DND-41 (cell line): Measurements from ENCODE around the gene ROGDI.

Source experiments
- ATAC-seq: fragments of 200-7000 bp; cut with Tn5 transposase; 3 replicates; pipeline ENCODE4 v1.9.1; 2021; ENCODE audit warnings: low read depth; ENCODE audit not compliant: insufficient read depth
- DNase-seq: peaks from one replicate; pipeline ENCODE4 v3.0.0-alpha.2; 2020
- H2AFZ ChIP-seq: 2 replicates; pipeline ENCODE4 v1.6.0; 2012; ENCODE audit warnings: low read depth, low read length
- H3K27ac ChIP-seq: 2 replicates; pipeline ENCODE4 v1.5.1; 2012; ENCODE audit warnings: low read length, inconsistent platforms
- H3K27me3 ChIP-seq: fragments of 200-600 bp; sonication (generic); 2 replicates; pipeline ENCODE4 v1.6.0; 2012; ENCODE audit warnings: low read length, mild to moderate bottlenecking, inconsistent platforms; ENCODE audit not compliant: insufficient read depth, poor library complexity
- H3K36me3 ChIP-seq: 2 replicates; pipeline ENCODE4 v1.5.1; 2012; ENCODE audit warnings: low read length, inconsistent platforms; ENCODE audit not compliant: insufficient read depth
- H3K4me1 ChIP-seq: 2 replicates; pipeline ENCODE4 v1.5.1; 2012; ENCODE audit warnings: mild to moderate bottlenecking, low read length; ENCODE audit not compliant: insufficient read depth
- H3K4me2 ChIP-seq: 2 replicates; pipeline ENCODE4 v1.6.0; 2012; ENCODE audit warnings: mild to moderate bottlenecking, moderate library complexity, low read length, inconsistent platforms; ENCODE audit not compliant: insufficient read depth
- H3K4me3 ChIP-seq, 2 experiments: fragments of 200-600 bp in 1 of 2; shearing (Covaris generic) in 1 of 2; 2 replicates each; pipeline ENCODE4 v1.5.1; 2012 to 2016; ENCODE audit warnings: inconsistent platforms in 2 of 2, low read length in 2 of 2, mild to moderate bottlenecking in 2 of 2, low read depth in 1 of 2, moderate library complexity in 1 of 2
- H3K79me2 ChIP-seq: 2 replicates; pipeline ENCODE4 v1.6.0; 2012; ENCODE audit warnings: low read length, inconsistent platforms; ENCODE audit not compliant: insufficient read depth
- H3K9ac ChIP-seq: 2 replicates; pipeline ENCODE4 v1.6.0; 2012; ENCODE audit warnings: low read depth, mild to moderate bottlenecking, inconsistent platforms, low read length, moderate library complexity
- H3K9me3 ChIP-seq: 2 replicates; pipeline ENCODE4 v1.5.1; 2012; ENCODE audit warnings: low read length, moderate library complexity, mild to moderate bottlenecking, inconsistent platforms; ENCODE audit not compliant: insufficient read depth, severe bottlenecking
- H4K20me1 ChIP-seq: 2 replicates; pipeline ENCODE4 v1.6.0; 2012; ENCODE audit warnings: low read length; ENCODE audit not compliant: insufficient read depth
- EZH2 ChIP-seq: IDR thresholded peaks from 3 replicates; pipeline ENCODE4 v1.6.1; 2012; ENCODE audit warnings: borderline replicate concordance, low read depth, mild to moderate bottlenecking, moderate library complexity, low read length, inconsistent platforms; ENCODE audit not compliant: severe bottlenecking
- TF ChIP-seq, protein P1 (sequence below): IDR thresholded peaks from 2 replicates; pipeline ENCODE4 v1.5.1; 2012; ENCODE audit warnings: borderline replicate concordance, low read length, moderate library complexity, mild to moderate bottlenecking; ENCODE audit not compliant: poor library complexity, severe bottlenecking; ENCODE audit errors: extremely low read depth

Gene ROGDI

DNA sequence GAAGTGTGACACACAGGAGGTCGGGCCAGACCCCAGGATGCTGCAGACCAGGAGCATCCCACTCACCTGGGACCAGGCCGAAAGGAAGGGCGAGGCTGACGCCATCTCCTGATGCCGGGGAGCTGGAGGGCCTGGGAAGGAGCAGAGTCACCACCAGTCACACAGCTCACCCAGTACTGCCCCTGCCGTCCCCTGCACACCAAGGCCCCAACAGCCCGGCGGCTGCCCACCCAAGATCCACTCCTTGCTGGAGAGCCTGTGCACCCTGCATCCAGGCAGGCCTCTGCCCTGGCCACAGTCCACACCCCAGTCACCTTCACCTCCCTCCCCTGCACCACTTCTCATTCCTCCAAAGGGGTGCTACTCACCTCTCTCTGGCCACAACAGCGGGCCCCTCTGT is 40.2 kb downstream of the ROGDI start:
- DNase-seq = no peak
- no peak for ATAC-seq
- Histone ChIP-seq H3K79me2 (peaks cover 25% of the 10 kb centered on the region), H3K36me3 (peaks cover 73% of the 10 kb centered on the region), H3K9ac (no peak overlapping the region), H4K20me1 (0 out of 2 replicates have a peak, but pooled peaks cover 3% of the 10 kb centered on the region), H3K9me3 (no peaks in the 10 kb centered on the region), H3K4me3 (no peak overlapping the region), H3K27me3 (no peaks in the 10 kb centered on the region), H3K4me1 (peaks cover 18% of the 10 kb centered on the region), H3K27ac (no peak overlapping the region), H2AFZ (no peak overlapping the region), H3K4me2 (no peak overlapping the region)
- no peak for TF ChIP-seq EZH2
- TF ChIP-seq, protein P1, sequence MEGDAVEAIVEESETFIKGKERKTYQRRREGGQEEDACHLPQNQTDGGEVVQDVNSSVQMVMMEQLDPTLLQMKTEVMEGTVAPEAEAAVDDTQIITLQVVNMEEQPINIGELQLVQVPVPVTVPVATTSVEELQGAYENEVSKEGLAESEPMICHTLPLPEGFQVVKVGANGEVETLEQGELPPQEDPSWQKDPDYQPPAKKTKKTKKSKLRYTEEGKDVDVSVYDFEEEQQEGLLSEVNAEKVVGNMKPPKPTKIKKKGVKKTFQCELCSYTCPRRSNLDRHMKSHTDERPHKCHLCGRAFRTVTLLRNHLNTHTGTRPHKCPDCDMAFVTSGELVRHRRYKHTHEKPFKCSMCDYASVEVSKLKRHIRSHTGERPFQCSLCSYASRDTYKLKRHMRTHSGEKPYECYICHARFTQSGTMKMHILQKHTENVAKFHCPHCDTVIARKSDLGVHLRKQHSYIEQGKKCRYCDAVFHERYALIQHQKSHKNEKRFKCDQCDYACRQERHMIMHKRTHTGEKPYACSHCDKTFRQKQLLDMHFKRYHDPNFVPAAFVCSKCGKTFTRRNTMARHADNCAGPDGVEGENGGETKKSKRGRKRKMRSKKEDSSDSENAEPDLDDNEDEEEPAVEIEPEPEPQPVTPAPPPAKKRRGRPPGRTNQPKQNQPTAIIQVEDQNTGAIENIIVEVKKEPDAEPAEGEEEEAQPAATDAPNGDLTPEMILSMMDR = no peak

DNA sequence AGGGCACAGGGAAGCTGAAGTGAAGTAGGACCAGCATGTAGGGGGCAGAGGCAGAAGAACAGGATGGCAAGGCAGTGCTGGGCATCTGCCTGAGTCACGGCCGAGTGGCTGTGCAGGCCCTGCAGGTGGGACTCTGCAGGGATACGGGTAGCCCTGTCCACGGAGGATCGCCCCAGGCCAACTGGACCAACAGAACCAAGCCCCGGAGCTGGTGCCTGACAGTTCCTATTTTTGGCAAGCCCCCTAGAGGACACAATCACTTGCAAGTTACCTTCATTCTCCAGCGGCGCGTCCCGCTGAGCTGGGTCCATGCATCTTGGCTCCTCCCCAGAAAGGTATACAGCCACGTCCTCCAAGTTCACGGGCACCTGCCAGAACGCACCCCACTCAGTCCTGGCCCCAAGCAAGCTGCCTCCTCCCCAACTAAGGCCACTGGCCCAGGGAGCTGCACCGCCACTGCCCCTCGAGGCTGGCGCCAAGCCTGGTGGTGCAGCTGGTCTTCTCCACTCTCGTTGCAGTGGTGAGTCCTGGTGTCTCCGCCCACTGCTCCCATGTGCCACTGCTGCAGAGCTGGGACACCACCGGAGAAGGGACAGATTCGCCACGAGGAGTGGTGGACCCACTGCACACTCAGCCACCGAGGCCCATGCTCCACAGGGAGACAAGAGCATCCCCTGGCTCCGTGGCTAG is 42.1 kb downstream of the ROGDI start:
- no peak overlapping the region for H3K4me2 ChIP-seq
- H3K79me2 ChIP-seq = peaks cover 13% of the 10 kb centered on the region; the same call in 1 of the 2 replicates
- 0 out of 2 replicates have a peak, but pooled peaks cover 3% of the 10 kb centered on the region for H4K20me1 ChIP-seq
- H3K36me3 ChIP-seq = peaks cover 81% of the 10 kb centered on the region
- no peaks in the 10 kb centered on the region for H3K27me3 ChIP-seq
- no peak overlapping the region for H2AFZ ChIP-seq
- H3K9me3 ChIP-seq = peaks cover 5% of the 10 kb centered on the region
- H3K27ac ChIP-seq = no peak overlapping the region
- ATAC-seq (no peak), DNase-seq (no peak)
- H3K9ac ChIP-seq = no peak overlapping the region
- H3K4me1 ChIP-seq = peaks cover 6% of the 10 kb centered on the region
- TF ChIP-seq EZH2 = no peak
- TF ChIP-seq, protein P1 = no peak
- no peak overlapping the region for H3K4me3 ChIP-seq

DNA sequence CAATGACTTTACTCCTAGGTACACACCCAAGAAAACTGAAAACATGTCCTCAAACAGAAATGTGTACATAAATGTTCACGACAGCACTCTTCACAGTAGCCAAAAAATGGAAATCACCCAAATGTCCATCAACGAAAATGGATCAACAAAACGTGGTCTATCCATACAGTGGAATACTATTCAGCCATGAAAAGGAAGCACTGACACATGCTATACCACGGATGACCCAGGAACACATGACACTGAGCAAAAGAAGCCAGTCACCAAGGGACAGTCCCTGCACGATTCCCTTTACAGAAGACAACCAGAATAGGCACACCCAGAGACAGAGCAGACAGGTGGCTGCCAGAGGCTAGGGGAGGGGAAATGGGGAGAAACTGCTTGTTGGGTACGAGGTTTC is 46.7 kb downstream of the ROGDI start:
- no peak for ATAC-seq
- H3K9me3 ChIP-seq = peaks cover 5% of the 10 kb centered on the region
- no peaks in the 10 kb centered on the region for H3K27me3 ChIP-seq
- H3K79me2 ChIP-seq = peaks cover 6% of the 10 kb centered on the region; the same call in 1 of the 2 replicates
- H4K20me1 ChIP-seq = no peaks in the 10 kb centered on the region
- no peaks in the 10 kb centered on the region for H3K4me1 ChIP-seq
- DNase-seq = no peak
- H3K27ac ChIP-seq = no peak overlapping the region
- no peak overlapping the region for H3K9ac ChIP-seq
- no peak overlapping the region for H3K4me2 ChIP-seq
- TF ChIP-seq, protein P1 = no peak
- no peak for TF ChIP-seq EZH2
- no peak overlapping the region for H3K4me3 ChIP-seq
- H3K36me3 ChIP-seq = peaks cover 86% of the 10 kb centered on the region
- H2AFZ ChIP-seq = no peak overlapping the region

DNA sequence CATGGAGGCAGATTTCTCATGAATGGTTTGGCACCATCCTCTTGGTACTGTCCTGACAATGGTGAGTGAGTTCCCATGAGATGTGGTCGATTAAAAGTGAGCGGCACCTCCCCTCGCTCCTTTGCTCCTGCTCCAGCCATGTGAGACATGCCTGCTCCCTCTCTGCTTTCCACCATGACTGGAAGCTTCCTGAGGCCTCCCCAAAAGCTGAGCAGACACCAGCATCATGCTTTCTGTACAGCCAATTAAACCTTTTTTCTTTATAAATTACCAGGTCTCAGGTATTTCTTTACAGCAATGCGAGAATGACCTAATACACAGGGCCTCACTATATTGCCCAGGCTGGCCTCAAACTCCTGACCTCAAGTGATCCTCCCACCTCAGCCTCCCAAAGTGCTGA is 47.6 kb downstream of the ROGDI start:
- Histone ChIP-seq H3K27me3 (no peaks in the 10 kb centered on the region), H3K79me2 (peaks cover 6% of the 10 kb centered on the region; the same call in 1 of the 2 replicates), H2AFZ (no peak overlapping the region), H3K9me3 (peaks cover 5% of the 10 kb centered on the region), H3K36me3 (peaks cover 81% of the 10 kb centered on the region), H3K4me1 (no peaks in the 10 kb centered on the region), H3K27ac (no peak overlapping the region), H4K20me1 (no peaks in the 10 kb centered on the region), H3K9ac (no peak overlapping the region), H3K4me3 (no peak overlapping the region), H3K4me2 (no peak overlapping the region)
- no peak for TF ChIP-seq EZH2
- TF ChIP-seq, protein P1 = no peak
- ATAC-seq (no peak), DNase-seq (no peak)
